ENCODE data around the gene NCAPG.

Gene NCAPG

GRCh38 chr4:17869327-17869726 lies 58.5 kb downstream of the NCAPG start:
- Histone ChIP-seq H3K56ac (ENCODE audit: low read length) (no peak overlapping the region), H4K8ac (ENCODE audit: low read depth, low read length) (no peak overlapping the region), H3K79me2 (ENCODE audit: control insufficient read depth, insufficient read depth, low read length) (no peaks in the 10 kb centered on the region), H3K4me2 (ENCODE audit: low read length) (no peak overlapping the region), H2AK5ac (ENCODE audit: low read length) (no peak overlapping the region), H3K27me3 (ENCODE audit: insufficient read depth, low read length, poor library complexity) (no peaks in the 10 kb centered on the region), H3K23ac (ENCODE audit: low read length) (no peak overlapping the region), H2BK15ac (replicated peaks; ENCODE audit: low read depth) (no peak overlapping the region), H3K79me1 (ENCODE audit: low read length) (no peaks in the 10 kb centered on the region), H3K4ac (ENCODE audit: low read depth, low read length) (no peak overlapping the region), H4K5ac (ENCODE audit: low read length) (no peak overlapping the region), H3K18ac (ENCODE audit: low read length) (no peak overlapping the region), H3K4me3 (ENCODE audit: low read length) (no peak overlapping the region), H2BK5ac (ENCODE audit: low read length) (no peak overlapping the region), H3K36me3 (ENCODE audit: control insufficient read depth, insufficient read depth, low read length) (no peaks in the 10 kb centered on the region), H3K4me1 (ENCODE audit: control insufficient read depth, low read depth, low read length) (no peaks in the 10 kb centered on the region), H2BK120ac (ENCODE audit: low read depth, low read length) (no peak overlapping the region), H3K27ac (ENCODE audit: low read depth, low read length) (no peak overlapping the region), H3K9ac (ENCODE audit: low read length) (no peak overlapping the region)
- no peak for DNase-seq
- no CpG with 5 or more reads among the region's 2 CpGs for WGBS (ENCODE audit: extremely low coverage, insufficient coverage, low lambda C conversion rate)

- no peak overlapping the region for H2BK5ac ChIP-seq (ENCODE audit: low read length)
- H2AK5ac ChIP-seq (ENCODE audit: low read length) = no peak overlapping the region
- no peaks in the 10 kb centered on the region for H3K27me3 ChIP-seq (ENCODE audit: insufficient read depth, low read length, poor library complexity)
- H3K79me1 ChIP-seq (ENCODE audit: low read length) = no peaks in the 10 kb centered on the region
- H3K4ac ChIP-seq (ENCODE audit: low read depth, low read length) = no peak overlapping the region
- H2BK120ac ChIP-seq (ENCODE audit: low read depth, low read length) = no peak overlapping the region
- no CpG with 5 or more reads among the region's 4 CpGs for whole genome bisulfite sequencing (ENCODE audit: extremely low coverage, insufficient coverage, low lambda C conversion rate)
- H3K4me1 ChIP-seq (ENCODE audit: control insufficient read depth, low read depth, low read length) = no peaks in the 10 kb centered on the region
- H4K8ac ChIP-seq (ENCODE audit: low read depth, low read length) = no peak overlapping the region
- H3K23ac ChIP-seq (ENCODE audit: low read length) = no peak overlapping the region
- H3K79me2 ChIP-seq (ENCODE audit: control insufficient read depth, insufficient read depth, low read length) = no peaks in the 10 kb centered on the region
- no peak overlapping the region for H3K9ac ChIP-seq (ENCODE audit: low read length)
- H3K27ac ChIP-seq (ENCODE audit: low read depth, low read length) = no peak overlapping the region
- H3K18ac ChIP-seq (ENCODE audit: low read length) = no peak overlapping the region
- no peaks in the 10 kb centered on the region for H3K36me3 ChIP-seq (ENCODE audit: control insufficient read depth, insufficient read depth, low read length)
- H3K56ac ChIP-seq (ENCODE audit: low read length) = no peak overlapping the region
- no peak overlapping the region for H2BK15ac ChIP-seq (replicated peaks; ENCODE audit: low read depth)
- DNase-seq = no peak
- no peak overlapping the region for H3K4me3 ChIP-seq (ENCODE audit: low read length)
- no peak overlapping the region for H4K5ac ChIP-seq (ENCODE audit: low read length)
- H3K4me2 ChIP-seq (ENCODE audit: low read length) = no peak overlapping the region
Measured at GRCh38 chr4:17875402-17876070, 64.8 kb downstream of the NCAPG start.

- Histone ChIP-seq H3K4me1 (ENCODE audit: control insufficient read depth, low read depth, low read length) (no peaks in the 10 kb centered on the region), H3K4ac (ENCODE audit: low read depth, low read length) (no peak overlapping the region), H3K23ac (ENCODE audit: low read length) (no peak overlapping the region), H3K79me1 (ENCODE audit: low read length) (no peaks in the 10 kb centered on the region), H2AK5ac (ENCODE audit: low read length) (no peak overlapping the region), H2BK120ac (ENCODE audit: low read depth, low read length) (no peak overlapping the region), H3K36me3 (ENCODE audit: control insufficient read depth, insufficient read depth, low read length) (no peaks in the 10 kb centered on the region), H3K18ac (ENCODE audit: low read length) (no peak overlapping the region), H3K56ac (ENCODE audit: low read length) (no peak overlapping the region), H2BK5ac (ENCODE audit: low read length) (no peak overlapping the region), H2BK15ac (replicated peaks; ENCODE audit: low read depth) (no peak overlapping the region), H4K8ac (ENCODE audit: low read depth, low read length) (no peak overlapping the region), H3K27ac (ENCODE audit: low read depth, low read length) (no peak overlapping the region), H3K9ac (ENCODE audit: low read length) (no peak overlapping the region), H3K4me2 (ENCODE audit: low read length) (no peak overlapping the region), H3K4me3 (ENCODE audit: low read length) (no peak overlapping the region), H4K5ac (ENCODE audit: low read length) (no peak overlapping the region), H3K79me2 (ENCODE audit: control insufficient read depth, insufficient read depth, low read length) (no peaks in the 10 kb centered on the region), H3K27me3 (ENCODE audit: insufficient read depth, low read length, poor library complexity) (no peaks in the 10 kb centered on the region)
- DNase-seq = no peak
- no CpG with 5 or more reads among the region's 4 CpGs for WGBS (ENCODE audit: extremely low coverage, insufficient coverage, low lambda C conversion rate)
Measured at GRCh38 chr4:17876943-17877342, 66.2 kb downstream of the NCAPG start.

- Histone ChIP-seq H2BK5ac (ENCODE audit: low read length) (no peak overlapping the region), H3K36me3 (ENCODE audit: control insufficient read depth, insufficient read depth, low read length) (no peaks in the 10 kb centered on the region), H3K4me1 (ENCODE audit: control insufficient read depth, low read depth, low read length) (no peaks in the 10 kb centered on the region), H4K8ac (ENCODE audit: low read depth, low read length) (no peak overlapping the region), H4K5ac (ENCODE audit: low read length) (no peak overlapping the region), H3K9ac (ENCODE audit: low read length) (no peak overlapping the region), H3K79me1 (ENCODE audit: low read length) (no peaks in the 10 kb centered on the region), H3K79me2 (ENCODE audit: control insufficient read depth, insufficient read depth, low read length) (no peaks in the 10 kb centered on the region), H3K4ac (ENCODE audit: low read depth, low read length) (no peak overlapping the region), H3K27ac (ENCODE audit: low read depth, low read length) (no peak overlapping the region), H2AK5ac (ENCODE audit: low read length) (no peak overlapping the region), H2BK120ac (ENCODE audit: low read depth, low read length) (no peak overlapping the region), H3K23ac (ENCODE audit: low read length) (no peak overlapping the region), H3K18ac (ENCODE audit: low read length) (no peak overlapping the region), H3K27me3 (ENCODE audit: insufficient read depth, low read length, poor library complexity) (no peaks in the 10 kb centered on the region), H3K4me2 (ENCODE audit: low read length) (no peak overlapping the region), H2BK15ac (replicated peaks; ENCODE audit: low read depth) (no peak overlapping the region), H3K4me3 (ENCODE audit: low read length) (no peak overlapping the region), H3K56ac (ENCODE audit: low read length) (no peak overlapping the region)
- no CpG with 5 or more reads among the region's 5 CpGs for WGBS (ENCODE audit: extremely low coverage, insufficient coverage, low lambda C conversion rate)
- DNase-seq = no peak
Measured at GRCh38 chr4:17877661-17878060, 66.9 kb downstream of the NCAPG start.

- no peak overlapping the region for H3K4me2 ChIP-seq (ENCODE audit: low read length)
- H4K8ac ChIP-seq (ENCODE audit: low read depth, low read length) = no peak overlapping the region
- H2BK120ac ChIP-seq (ENCODE audit: low read depth, low read length) = no peak overlapping the region
- no peak overlapping the region for H3K18ac ChIP-seq (ENCODE audit: low read length)
- H2AK5ac ChIP-seq (ENCODE audit: low read length) = no peak overlapping the region
- H3K23ac ChIP-seq (ENCODE audit: low read length) = no peak overlapping the region
- no peaks in the 10 kb centered on the region for H3K27me3 ChIP-seq (ENCODE audit: insufficient read depth, low read length, poor library complexity)
- H3K4ac ChIP-seq (ENCODE audit: low read depth, low read length) = no peak overlapping the region
- H3K79me1 ChIP-seq (ENCODE audit: low read length) = no peaks in the 10 kb centered on the region
- H3K9ac ChIP-seq (ENCODE audit: low read length) = no peak overlapping the region
- H3K4me1 ChIP-seq (ENCODE audit: control insufficient read depth, low read depth, low read length) = no peaks in the 10 kb centered on the region
- no peak overlapping the region for H3K27ac ChIP-seq (ENCODE audit: low read depth, low read length)
- no peak overlapping the region for H2BK15ac ChIP-seq (replicated peaks; ENCODE audit: low read depth)
- no peak for DNase-seq
- WGBS (ENCODE audit: extremely low coverage, insufficient coverage, low lambda C conversion rate) = no CpG with 5 or more reads among the region's 2 CpGs
- H3K36me3 ChIP-seq (ENCODE audit: control insufficient read depth, insufficient read depth, low read length) = no peaks in the 10 kb centered on the region
- H3K79me2 ChIP-seq (ENCODE audit: control insufficient read depth, insufficient read depth, low read length) = no peaks in the 10 kb centered on the region
- no peak overlapping the region for H2BK5ac ChIP-seq (ENCODE audit: low read length)
- H4K5ac ChIP-seq (ENCODE audit: low read length) = no peak overlapping the region
- no peak overlapping the region for H3K4me3 ChIP-seq (ENCODE audit: low read length)
- no peak overlapping the region for H3K56ac ChIP-seq (ENCODE audit: low read length)
Measured at GRCh38 chr4:17884063-17884462, 73.3 kb downstream of the NCAPG start.

GRCh38 chr4:17884511-17884910 lies 73.7 kb downstream of the NCAPG start:
- no peaks in the 10 kb centered on the region for H3K79me1 ChIP-seq (ENCODE audit: low read length)
- no peak overlapping the region for H2BK5ac ChIP-seq (ENCODE audit: low read length)
- no peak overlapping the region for H3K56ac ChIP-seq (ENCODE audit: low read length)
- no peak overlapping the region for H2AK5ac ChIP-seq (ENCODE audit: low read length)
- DNase-seq = no peak
- H3K79me2 ChIP-seq (ENCODE audit: control insufficient read depth, insufficient read depth, low read length) = no peaks in the 10 kb centered on the region
- no peak overlapping the region for H3K4ac ChIP-seq (ENCODE audit: low read depth, low read length)
- H2BK15ac ChIP-seq (replicated peaks; ENCODE audit: low read depth) = no peak overlapping the region
- H3K4me3 ChIP-seq (ENCODE audit: low read length) = no peak overlapping the region
- no peak overlapping the region for H3K27ac ChIP-seq (ENCODE audit: low read depth, low read length)
- no peak overlapping the region for H3K4me2 ChIP-seq (ENCODE audit: low read length)
- no peak overlapping the region for H2BK120ac ChIP-seq (ENCODE audit: low read depth, low read length)
- H3K36me3 ChIP-seq (ENCODE audit: control insufficient read depth, insufficient read depth, low read length) = no peaks in the 10 kb centered on the region
- no peaks in the 10 kb centered on the region for H3K27me3 ChIP-seq (ENCODE audit: insufficient read depth, low read length, poor library complexity)
- no peaks in the 10 kb centered on the region for H3K4me1 ChIP-seq (ENCODE audit: control insufficient read depth, low read depth, low read length)
- no peak overlapping the region for H4K5ac ChIP-seq (ENCODE audit: low read length)
- no CpG with 5 or more reads among the region's 2 CpGs for WGBS (ENCODE audit: extremely low coverage, insufficient coverage, low lambda C conversion rate)
- no peak overlapping the region for H3K9ac ChIP-seq (ENCODE audit: low read length)
- H4K8ac ChIP-seq (ENCODE audit: low read depth, low read length) = no peak overlapping the region
- no peak overlapping the region for H3K18ac ChIP-seq (ENCODE audit: low read length)
- H3K23ac ChIP-seq (ENCODE audit: low read length) = no peak overlapping the region
